Transverse colon (tissue), 3 donors: Measurements from ENCODE around the gene KAZN.

ENCODE experiments used
- EP300 ChIP-seq: sonication (generic); formaldehyde crosslinking; IDR thresholded peaks from one replicate; pipeline ENCODE4 v1.6.1; 2017; ENCODE audit warnings: antibody characterized with exemption, low read depth
- POLR2A ChIP-seq: fragments of 450-650 bp; IDR thresholded peaks from one replicate; pipeline ENCODE4 v1.6.1; 2016; ENCODE audit warnings: antibody characterized with exemption, mild to moderate bottlenecking, moderate library complexity
- TF ChIP-seq, protein P1 (sequence below), 5 experiments: fragments of 200-600 bp in 3 of 5; fragments of 450-650 bp in 2 of 5; sonication (generic) in 3 of 5; IDR thresholded peaks; 1 replicate in 2 of 5; 2 replicates in 3 of 5; pipeline ENCODE4 v1.5.1; 2016 to 2017; ENCODE audit warnings: antibody characterized with exemption in 5 of 5, inconsistent platforms in 3 of 5, mild to moderate bottlenecking in 2 of 5, moderate library complexity in 1 of 5

- TF ChIP-seq, protein P1, sequence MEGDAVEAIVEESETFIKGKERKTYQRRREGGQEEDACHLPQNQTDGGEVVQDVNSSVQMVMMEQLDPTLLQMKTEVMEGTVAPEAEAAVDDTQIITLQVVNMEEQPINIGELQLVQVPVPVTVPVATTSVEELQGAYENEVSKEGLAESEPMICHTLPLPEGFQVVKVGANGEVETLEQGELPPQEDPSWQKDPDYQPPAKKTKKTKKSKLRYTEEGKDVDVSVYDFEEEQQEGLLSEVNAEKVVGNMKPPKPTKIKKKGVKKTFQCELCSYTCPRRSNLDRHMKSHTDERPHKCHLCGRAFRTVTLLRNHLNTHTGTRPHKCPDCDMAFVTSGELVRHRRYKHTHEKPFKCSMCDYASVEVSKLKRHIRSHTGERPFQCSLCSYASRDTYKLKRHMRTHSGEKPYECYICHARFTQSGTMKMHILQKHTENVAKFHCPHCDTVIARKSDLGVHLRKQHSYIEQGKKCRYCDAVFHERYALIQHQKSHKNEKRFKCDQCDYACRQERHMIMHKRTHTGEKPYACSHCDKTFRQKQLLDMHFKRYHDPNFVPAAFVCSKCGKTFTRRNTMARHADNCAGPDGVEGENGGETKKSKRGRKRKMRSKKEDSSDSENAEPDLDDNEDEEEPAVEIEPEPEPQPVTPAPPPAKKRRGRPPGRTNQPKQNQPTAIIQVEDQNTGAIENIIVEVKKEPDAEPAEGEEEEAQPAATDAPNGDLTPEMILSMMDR (IDR thresholded peaks at IDR 0.05): no peak
- TF ChIP-seq POLR2A: no peak
- no peak for TF ChIP-seq EP300
Measured at GRCh38 chr1:14843525-14843924, 245.0 kb downstream of the KAZN start.
